Endothelial cell (in vitro differentiated cells): Measurements from ENCODE around the gene SETDB1. TPM values are rescaled to one million over a fixed set of nuclear protein-coding genes. Genes with fewer than 3 reads are reported as not detected.

Experiments
- DNase-seq: peaks from one replicate; pipeline ENCODE4 v3.0.0; 2021; ENCODE audit warnings: low spot score
- H3K27ac Mint-ChIP-seq: one replicate; pipeline ENCODE4 v1.8.0; 2021; ENCODE audit warnings: mixed read lengths, inconsistent platforms; ENCODE audit not compliant: unreplicated experiment
- H3K27me3 Mint-ChIP-seq: one replicate; pipeline ENCODE4 v1.8.0; 2021; ENCODE audit warnings: mild to moderate bottlenecking, moderate library complexity, mixed read lengths, inconsistent platforms; ENCODE audit not compliant: unreplicated experiment
- H3K36me3 Mint-ChIP-seq: one replicate; pipeline ENCODE4 v1.8.0; 2021; ENCODE audit warnings: mild to moderate bottlenecking, low read depth, mixed read lengths, inconsistent platforms; ENCODE audit not compliant: unreplicated experiment
- H3K4me1 Mint-ChIP-seq: one replicate; pipeline ENCODE4 v1.8.0; 2021; ENCODE audit warnings: mild to moderate bottlenecking, mixed read lengths, inconsistent platforms; ENCODE audit not compliant: unreplicated experiment
- H3K4me3 Mint-ChIP-seq: one replicate; pipeline ENCODE4 v1.8.0; 2021; ENCODE audit warnings: mild to moderate bottlenecking, mixed read lengths, inconsistent platforms; ENCODE audit not compliant: unreplicated experiment
- H3K9me3 Mint-ChIP-seq: one replicate; pipeline ENCODE4 v1.8.0; 2021; ENCODE audit warnings: mixed read lengths, inconsistent platforms; ENCODE audit not compliant: unreplicated experiment
- CTCF ChIP-seq: fragments of 200-600 bp; sonication (generic); IDR thresholded peaks from one replicate; pipeline ENCODE4 v1.5.0; 2021; ENCODE audit warnings: antibody characterized with exemption; ENCODE audit not compliant: unreplicated experiment
- total RNA-seq: library from RNA; stranded (reverse); fragmentation: NEBNext Ultra II Directional; extraction: Animal tissue kit (Norgen Biotek cat#: 25700); gene quantifications from one replicate; pipeline ENCODE4 v1.2.1, GENCODE V29; 2021; ENCODE audit not compliant: unreplicated experiment

The SETDB1 gene
- total RNA-seq, 1 donor from 2014 or later, result 50.6 TPM

- peaks cover 7% of the 10 kb centered on the region for H3K36me3 Mint-ChIP-seq
- peaks cover 35% of the 10 kb centered on the region for H3K4me1 Mint-ChIP-seq
- TF ChIP-seq CTCF, result no peak
- no peaks in the 10 kb centered on the region for H3K9me3 Mint-ChIP-seq
- H3K4me3 Mint-ChIP-seq, result peak within 1 kb of the TSS; percentile 97
- H3K27me3 Mint-ChIP-seq, result peaks cover 9% of the 10 kb centered on the region
- peak within 1 kb of the TSS; percentile 98 for H3K27ac Mint-ChIP-seq
- peak; percentile 98 for DNase-seq
Measured at GRCh38 chr1:151008244-151009205, 82.4 kb downstream of the SETDB1 start, which contains the start of gene PRUNE1. TSS of gene PRUNE1 (plus strand) at chr1:151008449. CDS start at chr1:151008633, 184 bp downstream.

GRCh38 chr1:151009206-151009587, 83.0 kb downstream of the SETDB1 start:
- TF ChIP-seq CTCF, result no peak
- Mint-ChIP-seq H3K4me1 (peaks cover 35% of the 10 kb centered on the region), H3K27ac (peak overlapping the region; percentile 95), H3K9me3 (no peaks in the 10 kb centered on the region), H3K36me3 (peaks cover 7% of the 10 kb centered on the region), H3K27me3 (peaks cover 9% of the 10 kb centered on the region), H3K4me3 (peak overlapping the region; percentile 97)
- DNase-seq, result no peak

GRCh38 chr1:151009674-151010345, 83.6 kb downstream of the SETDB1 start:
- H3K27ac Mint-ChIP-seq, result no peak overlapping the region
- no peaks in the 10 kb centered on the region for H3K9me3 Mint-ChIP-seq

GRCh38 chr1:151010346-151010726, 84.2 kb downstream of the SETDB1 start:
- no peak overlapping the region for H3K27ac Mint-ChIP-seq
- H3K36me3 Mint-ChIP-seq, result peaks cover 7% of the 10 kb centered on the region
- TF ChIP-seq CTCF, result no peak
- peaks cover 9% of the 10 kb centered on the region for H3K27me3 Mint-ChIP-seq
- no peak overlapping the region for H3K4me3 Mint-ChIP-seq
- no peaks in the 10 kb centered on the region for H3K9me3 Mint-ChIP-seq
- no peak for DNase-seq
- peaks cover 33% of the 10 kb centered on the region for H3K4me1 Mint-ChIP-seq

More at GRCh38 chr1:151009674-151010345, 83.6 kb downstream of the SETDB1 start:
- DNase-seq, result no peak
- H3K36me3 Mint-ChIP-seq, result peaks cover 7% of the 10 kb centered on the region
- H3K4me1 Mint-ChIP-seq, result peaks cover 35% of the 10 kb centered on the region
- TF ChIP-seq CTCF, result no peak
- peaks cover 9% of the 10 kb centered on the region for H3K27me3 Mint-ChIP-seq
- H3K4me3 Mint-ChIP-seq, result peak overlapping the region; percentile 97
